GM19193 (cell line): ENCODE data around the gene NUFIP2.

Experiments used
- POLR2A ChIP-seq: IDR thresholded peaks from 4 replicates; pipeline ENCODE4 v1.6.1; 2011; ENCODE audit not compliant: insufficient read depth, insufficient read length; ENCODE audit errors: extremely low read depth

NUFIP2 gene

DNA sequence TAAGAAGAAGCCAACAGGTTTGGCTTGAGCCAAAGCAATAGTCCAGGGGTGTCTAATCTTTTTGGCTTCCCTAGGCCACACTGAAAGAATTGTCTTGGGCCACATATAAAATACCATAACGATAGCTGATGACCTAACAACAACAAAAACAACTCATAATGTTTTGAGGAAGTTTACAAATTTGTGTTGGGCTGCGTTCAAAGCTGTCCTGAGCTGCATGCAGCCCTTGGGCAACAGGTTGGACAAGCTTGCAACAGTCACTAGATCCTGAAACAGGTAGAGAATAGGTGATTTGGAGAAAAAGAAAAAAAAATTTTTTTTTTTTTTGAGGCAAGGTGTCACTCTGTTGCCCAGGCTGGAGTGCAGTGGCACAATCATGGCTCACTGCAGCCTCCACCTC, 42.8 kb downstream of the NUFIP2 start:
- no peak for TF ChIP-seq POLR2A

DNA sequence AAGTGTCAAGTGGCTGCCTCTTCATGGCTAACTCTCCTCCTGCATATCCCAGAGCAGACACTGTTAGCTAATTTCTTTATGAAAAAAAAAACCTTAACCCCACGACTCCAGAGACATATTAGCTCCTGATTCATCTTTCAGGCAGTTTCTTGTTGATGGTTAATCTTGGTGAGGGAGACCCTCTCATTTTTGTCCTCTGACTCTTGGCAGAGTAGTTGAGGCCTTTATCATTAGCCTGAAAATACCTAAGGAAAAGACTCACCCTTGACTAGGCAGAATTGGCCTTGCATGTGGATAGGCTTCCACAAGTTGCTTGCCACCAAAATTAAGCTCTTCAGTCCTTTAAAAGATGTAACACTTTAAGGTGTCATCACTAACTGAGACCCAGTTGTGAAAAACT, 43.3 kb downstream of the NUFIP2 start:
- TF ChIP-seq POLR2A: no peak

DNA sequence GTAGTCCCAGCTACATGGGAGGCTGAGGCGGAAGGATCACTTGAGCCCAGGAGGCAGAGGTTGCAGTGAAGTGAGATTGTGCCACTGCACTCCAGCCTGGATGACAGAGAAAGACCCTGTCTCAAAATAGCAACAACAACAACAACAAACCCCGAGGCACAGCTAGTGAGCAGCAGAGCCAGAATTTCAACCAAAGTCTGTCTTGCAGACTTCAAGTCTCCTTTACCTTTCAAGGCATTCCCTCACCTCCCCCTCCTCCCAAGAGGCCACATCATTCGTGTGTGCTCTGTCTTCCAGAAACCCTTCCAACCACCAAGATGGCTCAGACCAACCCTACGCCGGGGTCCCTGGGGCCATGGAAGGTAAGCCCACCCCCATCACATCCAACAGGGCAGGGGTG, 45.1 kb downstream of the NUFIP2 start:
- TF ChIP-seq POLR2A: no peak

DNA sequence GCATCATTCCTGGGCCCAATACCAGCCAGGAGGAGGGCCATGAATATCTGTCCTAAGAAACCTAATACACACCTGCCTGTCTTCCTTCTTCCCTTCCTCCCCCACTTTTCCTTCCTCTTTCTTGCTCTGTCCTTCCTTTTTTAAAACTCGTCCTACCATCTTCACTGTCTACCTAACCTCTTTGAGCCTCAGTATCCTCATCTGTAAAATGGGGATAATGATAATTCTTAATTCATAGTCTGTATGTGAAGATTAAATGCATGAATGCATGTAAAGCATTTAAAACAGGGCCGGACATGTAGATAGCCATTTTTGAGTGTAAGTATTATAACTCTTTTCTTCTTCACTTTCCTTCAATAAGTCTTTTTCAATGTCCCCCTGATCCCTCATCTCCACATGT, 46.7 kb downstream of the NUFIP2 start:
- no peak for TF ChIP-seq POLR2A

DNA sequence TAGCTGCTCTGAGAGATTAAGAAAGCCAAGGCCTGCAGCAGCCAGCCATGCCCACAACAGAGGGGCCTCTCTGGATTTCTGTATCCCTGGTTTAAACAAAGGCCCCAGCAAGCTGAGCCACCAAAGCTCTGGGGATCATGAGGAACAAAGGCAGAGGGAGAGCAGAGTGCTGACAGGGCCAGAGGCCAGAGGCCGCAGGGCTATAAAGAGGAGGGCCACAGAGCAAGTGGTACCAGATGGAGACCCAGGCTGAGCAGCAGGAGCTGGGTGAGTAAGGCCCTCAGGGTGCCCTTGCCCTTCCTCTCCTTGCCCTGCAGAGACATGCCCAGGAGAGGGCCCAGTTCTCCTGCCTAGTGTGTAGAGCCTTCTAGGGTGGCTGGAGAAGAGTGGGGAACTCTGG, 47.3 kb downstream of the NUFIP2 start, which contains the start of gene CRYBA1:
Gene CRYBA1 (plus strand): TSS at position 232 of the 400 bp plus-strand sequence. CDS start 5 bp downstream, at position 237.
- no peak for TF ChIP-seq POLR2A

DNA sequence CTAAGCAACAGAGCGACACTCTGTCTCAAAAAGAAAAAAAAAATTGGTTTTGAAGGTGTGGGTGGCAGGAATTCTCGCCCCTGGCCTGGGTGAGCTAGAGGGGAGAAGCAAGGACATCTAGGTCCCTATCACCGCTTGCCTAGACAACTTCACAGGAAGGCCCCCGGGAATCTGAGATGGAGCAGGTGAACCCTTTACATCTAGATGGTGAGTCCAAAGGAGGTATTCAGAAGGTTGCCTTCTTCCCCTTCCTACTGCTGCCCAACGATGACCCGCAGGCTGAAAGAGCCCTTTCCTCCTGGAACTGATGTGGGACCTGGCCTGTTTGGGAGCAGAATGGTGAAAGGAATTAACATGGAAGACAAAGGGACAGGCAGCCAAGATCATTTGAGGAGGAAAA, 48.5 kb downstream of the NUFIP2 start:
- TF ChIP-seq POLR2A: no peak

DNA sequence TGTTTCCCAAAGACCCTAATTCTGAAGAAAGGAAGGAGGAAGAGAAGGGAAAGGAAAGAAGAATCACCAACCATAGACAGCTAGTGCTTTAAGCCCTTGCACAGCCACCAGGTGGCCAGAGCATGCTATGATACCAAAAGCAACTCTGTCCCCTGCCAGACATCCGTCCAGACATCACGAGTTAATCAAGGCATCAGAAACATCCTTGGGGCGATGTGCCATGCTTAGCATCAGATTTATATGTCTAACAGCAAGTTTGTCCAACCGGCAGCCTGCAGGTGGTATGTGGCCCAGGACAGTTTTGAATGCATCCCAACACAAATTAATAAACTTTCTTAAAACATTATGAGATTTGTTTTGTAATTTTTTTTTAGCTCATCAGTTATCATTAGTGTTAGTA, 50.2 kb downstream of the NUFIP2 start:
- TF ChIP-seq POLR2A: no peak

DNA sequence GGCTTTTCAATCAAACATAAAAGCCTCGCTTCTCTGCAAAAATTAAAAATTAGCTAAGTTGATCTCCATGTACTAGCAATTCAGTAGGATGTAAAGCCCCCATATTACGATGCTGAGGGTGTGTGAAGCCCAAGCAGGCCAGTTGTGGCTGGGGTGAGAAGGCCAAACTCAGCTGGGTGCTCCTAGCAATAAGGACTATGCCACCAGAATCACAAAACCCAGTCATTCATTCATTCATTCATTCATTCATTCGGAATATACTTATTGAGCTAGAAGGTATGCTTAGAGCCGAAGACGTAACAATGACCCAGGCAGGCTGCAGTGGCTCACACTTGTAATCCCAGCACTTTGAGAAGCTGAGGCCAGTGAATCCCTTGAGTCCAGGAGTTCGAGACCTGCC, 51.2 kb downstream of the NUFIP2 start:
- no peak for TF ChIP-seq POLR2A

DNA sequence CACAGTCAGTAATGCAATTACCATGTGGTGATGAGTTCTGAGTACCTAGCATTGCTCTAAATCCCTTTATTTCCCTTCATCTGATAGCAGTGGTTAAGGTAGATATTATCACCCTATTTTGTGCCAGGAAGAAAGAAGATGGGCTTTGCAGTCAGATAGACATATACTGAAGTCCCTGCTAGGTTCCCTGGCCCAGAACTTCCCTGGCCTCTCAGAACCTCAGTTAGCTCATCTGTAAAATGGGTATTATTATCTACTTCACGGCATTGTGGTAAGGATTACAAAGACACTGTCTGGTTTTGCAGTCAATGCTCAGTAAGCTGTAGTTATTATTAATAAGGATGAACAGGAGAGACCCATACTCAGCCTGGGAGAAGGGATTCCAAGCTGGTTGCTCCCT, 51.9 kb downstream of the NUFIP2 start:
- no peak for TF ChIP-seq POLR2A

DNA sequence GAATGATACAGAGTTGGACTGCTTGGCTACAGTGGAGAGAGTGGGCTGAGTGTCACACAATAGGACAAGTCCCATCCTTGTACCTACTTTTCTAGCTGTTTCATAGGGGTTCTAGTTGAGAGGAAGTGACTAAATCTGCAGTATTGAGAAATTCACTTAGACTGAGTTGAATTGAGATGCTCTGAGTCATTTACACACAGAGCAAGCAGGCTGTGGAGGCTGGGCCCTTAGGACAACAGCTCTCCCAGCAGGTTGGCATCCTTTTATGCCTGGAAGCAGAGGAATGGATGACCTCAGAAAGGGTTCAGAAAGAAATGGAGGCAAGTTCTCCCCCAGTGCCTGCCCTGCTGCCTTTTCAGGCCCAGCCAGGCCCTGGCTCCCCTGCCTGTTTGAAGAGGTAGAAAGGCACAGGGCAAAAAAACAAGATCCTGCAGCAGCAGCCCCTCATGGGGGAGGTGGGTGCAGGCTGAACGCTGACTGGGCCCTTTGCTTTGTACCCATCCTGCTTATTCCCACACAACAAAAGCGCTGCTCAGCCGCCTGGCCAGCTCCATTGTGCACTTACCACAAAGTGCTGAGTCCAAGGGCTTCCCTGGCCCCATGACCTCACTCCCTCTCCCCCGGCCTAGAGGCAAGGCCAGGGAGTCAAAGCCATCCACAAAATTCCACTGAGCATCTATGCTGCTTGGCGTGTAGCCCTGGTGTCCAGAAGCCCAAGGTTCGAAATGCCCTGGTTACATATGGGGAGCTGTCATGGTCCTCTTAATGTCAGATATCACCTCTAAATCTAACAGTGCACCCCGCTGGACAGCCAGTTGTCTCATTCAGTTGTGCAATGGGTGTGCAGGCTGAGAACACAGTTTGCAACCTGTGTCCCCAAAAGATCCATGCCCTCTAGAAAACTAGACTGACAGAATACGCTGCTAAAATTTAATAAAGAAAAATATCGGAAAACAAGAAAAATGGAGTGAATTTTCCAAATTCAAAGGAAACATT, 52.7 kb downstream of the NUFIP2 start:
- TF ChIP-seq POLR2A: no peak

DNA sequence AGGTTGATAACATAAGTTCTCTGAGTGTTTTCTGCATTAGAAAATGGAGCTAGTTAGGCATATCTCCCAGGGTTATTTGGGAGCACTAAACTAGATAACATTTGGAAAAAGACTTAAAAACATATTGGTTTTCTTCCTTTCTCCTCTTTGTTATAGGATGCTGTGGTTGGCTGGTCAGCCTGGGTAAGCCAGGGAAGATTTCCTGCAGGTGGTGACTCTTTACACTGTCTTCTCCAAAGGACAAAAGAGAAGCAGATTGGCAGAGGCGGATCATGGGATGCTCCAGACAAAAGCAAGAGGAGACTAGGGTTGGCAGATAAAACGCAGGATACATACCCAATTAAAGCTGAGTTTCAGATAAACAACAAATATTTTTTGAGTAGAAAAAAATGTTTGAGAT, 53.5 kb downstream of the NUFIP2 start:
- no peak for TF ChIP-seq POLR2A

DNA sequence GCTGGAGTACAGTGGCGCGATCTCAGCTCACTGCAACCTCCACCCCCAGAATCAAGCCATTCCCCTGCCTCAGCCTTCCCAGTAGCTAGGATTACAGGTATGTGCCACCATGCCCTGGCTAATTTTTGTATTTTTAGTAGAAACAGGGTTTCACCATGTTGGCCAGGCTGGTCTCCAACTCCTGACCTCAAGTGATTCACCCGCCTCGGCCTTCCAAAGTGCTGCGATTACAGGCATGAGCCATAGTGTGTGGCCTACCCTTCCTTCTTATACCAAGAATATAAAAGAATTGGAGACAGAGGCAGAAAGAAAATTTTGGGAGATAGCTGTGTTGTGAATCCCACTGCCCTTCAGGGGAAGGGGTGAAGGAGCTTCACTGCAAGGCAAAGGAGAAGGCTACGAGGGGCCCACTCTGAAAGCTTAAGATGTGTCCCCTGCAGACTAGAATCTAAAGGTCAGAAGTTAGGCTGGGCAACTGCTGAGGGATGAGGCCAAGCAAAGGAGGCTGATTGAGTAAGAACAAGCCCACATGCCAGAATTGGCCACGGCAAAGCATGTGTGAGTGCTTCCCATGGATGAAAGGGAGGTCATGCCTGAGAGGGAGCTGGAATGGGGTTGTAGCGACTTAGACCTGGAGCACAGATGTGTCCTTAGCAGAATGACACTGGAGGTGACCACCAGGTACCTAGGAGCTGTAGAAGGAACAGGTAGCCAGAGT, 55.7 kb downstream of the NUFIP2 start:
- no peak for TF ChIP-seq POLR2A

DNA sequence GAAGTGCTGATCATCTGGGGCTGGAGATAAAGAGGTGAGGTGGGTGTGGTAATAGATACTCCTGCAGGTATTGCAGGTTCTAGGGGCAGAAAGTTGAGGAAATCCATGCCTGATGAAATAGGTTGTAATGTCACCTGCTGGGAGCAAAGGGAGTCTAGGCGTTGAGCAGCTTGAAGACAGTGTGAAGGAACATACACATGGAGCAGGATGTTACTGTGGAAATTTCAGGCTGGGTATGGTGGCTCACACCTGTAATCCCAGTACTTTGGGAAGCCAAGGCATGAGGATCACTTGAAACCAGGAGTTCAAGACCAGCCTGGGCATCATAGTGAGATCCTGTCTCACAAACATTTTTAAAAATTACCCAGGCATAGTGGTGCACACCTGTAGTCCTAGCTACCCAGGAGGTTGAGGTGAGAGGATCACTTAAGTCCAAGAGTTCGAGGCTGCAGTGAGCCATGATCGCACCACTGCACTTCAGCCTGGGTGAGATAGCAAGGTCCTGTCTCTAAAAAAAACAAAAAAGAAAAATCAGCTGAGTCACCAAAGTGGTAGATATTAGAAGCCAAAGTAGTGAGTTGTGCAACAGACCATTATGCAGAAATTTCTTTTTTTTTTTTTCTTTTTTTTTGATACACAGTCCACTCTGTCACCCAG, 56.3 kb downstream of the NUFIP2 start:
- TF ChIP-seq POLR2A: no peak

DNA sequence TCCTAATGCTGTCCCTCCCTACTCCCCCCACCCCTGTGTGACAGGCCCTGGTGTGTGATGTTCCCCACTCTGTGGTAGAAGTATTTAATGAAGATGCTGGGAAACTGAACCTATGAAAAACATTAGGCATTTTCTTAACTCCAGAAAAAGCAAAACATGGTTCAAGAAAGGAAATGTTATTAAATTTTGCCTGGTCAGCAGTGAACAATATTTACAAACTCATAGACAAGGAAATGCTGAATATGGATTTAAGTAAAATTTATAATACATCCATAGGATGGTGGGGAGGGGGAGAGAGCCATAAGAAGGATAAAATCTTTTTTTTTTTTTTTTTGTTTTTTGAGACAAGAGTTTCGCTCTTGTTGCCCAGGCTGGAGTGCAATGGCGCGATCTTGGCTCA, 58.0 kb downstream of the NUFIP2 start:
- no peak for TF ChIP-seq POLR2A

DNA sequence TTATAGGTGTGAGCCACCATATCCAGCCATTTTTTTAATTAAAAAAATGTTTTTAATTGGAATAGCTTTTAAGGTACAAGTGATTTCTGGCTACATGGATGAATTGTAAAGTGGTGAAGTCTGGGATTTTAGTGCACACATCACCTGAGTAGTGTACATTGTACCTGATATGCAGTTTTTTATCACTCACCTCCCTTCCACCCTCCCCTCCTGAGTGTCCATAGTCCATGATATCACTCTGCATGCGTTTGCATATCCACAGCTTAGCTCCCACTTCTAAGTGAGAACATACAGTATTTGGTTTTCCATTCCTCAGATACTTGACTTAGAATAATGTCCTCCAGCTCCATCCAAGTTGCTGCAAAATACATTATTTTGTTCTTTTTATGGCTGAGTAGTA, 60.6 kb downstream of the NUFIP2 start:
- TF ChIP-seq POLR2A: no peak

DNA sequence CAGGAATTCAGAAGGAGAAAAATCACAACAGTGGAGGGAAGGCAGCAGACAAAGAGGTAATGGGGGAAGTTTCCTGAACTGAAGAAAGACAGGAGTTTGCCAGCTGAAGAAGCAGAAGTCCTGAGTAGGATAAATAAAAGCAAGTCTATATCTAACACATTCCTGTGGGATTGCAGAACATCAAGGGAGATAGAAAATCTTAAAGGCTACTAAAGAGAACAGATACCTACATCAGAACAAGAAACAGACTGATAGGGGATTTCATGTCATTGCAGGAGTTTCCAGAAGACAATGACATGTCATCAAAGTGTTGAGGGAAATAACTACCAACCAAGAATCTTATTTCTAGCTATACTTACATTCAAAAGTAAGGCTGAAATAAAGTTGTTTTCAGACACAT, 68.6 kb downstream of the NUFIP2 start:
- no peak for TF ChIP-seq POLR2A

DNA sequence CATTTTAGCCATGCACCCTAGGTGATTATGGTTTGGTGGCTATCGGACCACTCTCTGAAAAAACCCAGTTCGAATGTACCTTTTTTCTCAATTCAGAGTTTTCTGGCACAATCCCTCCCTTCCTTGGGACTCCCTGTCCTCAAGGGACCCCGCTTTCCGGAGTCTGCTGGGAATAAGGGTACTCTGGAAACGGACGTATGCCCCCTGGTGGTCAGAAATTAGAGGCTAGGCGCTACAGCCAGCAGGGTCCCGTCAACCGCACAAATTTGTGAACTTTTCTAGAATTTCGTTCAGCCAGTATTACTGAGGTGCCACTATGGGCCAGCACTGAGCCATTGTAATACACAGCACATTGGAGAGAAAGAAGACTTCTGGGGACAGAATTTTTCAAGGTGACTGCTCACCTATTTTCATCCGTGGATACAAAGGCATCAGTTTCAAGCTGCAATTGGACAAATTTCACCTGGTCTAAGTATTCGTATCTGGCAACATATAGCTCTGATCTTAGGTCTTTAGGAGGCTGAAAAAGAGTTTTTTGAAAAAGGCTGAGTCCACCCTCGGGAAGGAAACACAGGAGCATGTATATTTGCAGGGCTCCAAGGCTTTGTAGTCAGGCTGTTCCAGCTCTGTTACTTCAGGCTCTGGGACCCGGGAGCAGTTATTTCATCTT, 74.4 kb downstream of the NUFIP2 start:
- TF ChIP-seq POLR2A: no peak
